Endothelial cell (in vitro differentiated cells): ENCODE data around the gene BHLHE23. TPM values are rescaled to one million over a fixed set of nuclear protein-coding genes. Genes with fewer than 3 reads are reported as not detected.

Experiments used
- DNase-seq: peaks from one replicate; pipeline ENCODE4 v3.0.0; 2021; ENCODE audit warnings: low spot score
- H3K27ac Mint-ChIP-seq: one replicate; pipeline ENCODE4 v1.8.0; 2021; ENCODE audit warnings: mixed read lengths, inconsistent platforms; ENCODE audit not compliant: unreplicated experiment
- H3K27me3 Mint-ChIP-seq: one replicate; pipeline ENCODE4 v1.8.0; 2021; ENCODE audit warnings: mild to moderate bottlenecking, moderate library complexity, mixed read lengths, inconsistent platforms; ENCODE audit not compliant: unreplicated experiment
- H3K36me3 Mint-ChIP-seq: one replicate; pipeline ENCODE4 v1.8.0; 2021; ENCODE audit warnings: mild to moderate bottlenecking, low read depth, mixed read lengths, inconsistent platforms; ENCODE audit not compliant: unreplicated experiment
- H3K4me1 Mint-ChIP-seq: one replicate; pipeline ENCODE4 v1.8.0; 2021; ENCODE audit warnings: mild to moderate bottlenecking, mixed read lengths, inconsistent platforms; ENCODE audit not compliant: unreplicated experiment
- H3K4me3 Mint-ChIP-seq: one replicate; pipeline ENCODE4 v1.8.0; 2021; ENCODE audit warnings: mild to moderate bottlenecking, mixed read lengths, inconsistent platforms; ENCODE audit not compliant: unreplicated experiment
- H3K9me3 Mint-ChIP-seq: one replicate; pipeline ENCODE4 v1.8.0; 2021; ENCODE audit warnings: mixed read lengths, inconsistent platforms; ENCODE audit not compliant: unreplicated experiment
- CTCF ChIP-seq: fragments of 200-600 bp; sonication (generic); IDR thresholded peaks from one replicate; pipeline ENCODE4 v1.5.0; 2021; ENCODE audit warnings: antibody characterized with exemption; ENCODE audit not compliant: unreplicated experiment
- total RNA-seq: library from RNA; stranded (reverse); fragmentation: NEBNext Ultra II Directional; extraction: Animal tissue kit (Norgen Biotek cat#: 25700); gene quantifications from one replicate; pipeline ENCODE4 v1.2.1, GENCODE V29; 2021; ENCODE audit not compliant: unreplicated experiment

Gene BHLHE23
- total RNA-seq, 1 donor from 2014 or later, result not detected

- no peaks in the 10 kb centered on the region for H3K36me3 Mint-ChIP-seq
- peaks cover 11% of the 10 kb centered on the region for H3K27me3 Mint-ChIP-seq
- peak overlapping the region; percentile 85 for H3K4me3 Mint-ChIP-seq
- H3K9me3 Mint-ChIP-seq, result no peaks in the 10 kb centered on the region
- H3K27ac Mint-ChIP-seq, result no peak overlapping the region
- no peak for TF ChIP-seq CTCF
- peak; percentile 52 for DNase-seq
- H3K4me1 Mint-ChIP-seq, result peaks cover 21% of the 10 kb centered on the region
Measured at GRCh38 chr20:63032861-63033793, 26.4 kb upstream of the BHLHE23 start.

- H3K27me3 Mint-ChIP-seq, result peaks cover 15% of the 10 kb centered on the region
- H3K27ac Mint-ChIP-seq, result no peak overlapping the region
- TF ChIP-seq CTCF, result no peak
- peaks cover 23% of the 10 kb centered on the region for H3K4me1 Mint-ChIP-seq
- DNase-seq, result no peak
- peak overlapping the region; percentile 75 for H3K4me3 Mint-ChIP-seq
- no peaks in the 10 kb centered on the region for H3K9me3 Mint-ChIP-seq
- H3K36me3 Mint-ChIP-seq, result no peaks in the 10 kb centered on the region
Measured at GRCh38 chr20:63032026-63032800, 25.4 kb upstream of the BHLHE23 start.

GRCh38 chr20:63031251-63032014, 24.7 kb upstream of the BHLHE23 start:
- Mint-ChIP-seq H3K27ac (no peak overlapping the region), H3K4me1 (peaks cover 17% of the 10 kb centered on the region), H3K4me3 (no peak overlapping the region), H3K27me3 (peaks cover 17% of the 10 kb centered on the region), H3K9me3 (no peaks in the 10 kb centered on the region), H3K36me3 (no peaks in the 10 kb centered on the region)
- TF ChIP-seq CTCF, result no peak
- no peak for DNase-seq

GRCh38 chr20:63029358-63030121, 22.8 kb upstream of the BHLHE23 start:
- H3K27ac Mint-ChIP-seq, result no peak overlapping the region
- H3K4me3 Mint-ChIP-seq, result no peak overlapping the region
- peaks cover 17% of the 10 kb centered on the region for H3K4me1 Mint-ChIP-seq
- no peaks in the 10 kb centered on the region for H3K36me3 Mint-ChIP-seq
- H3K27me3 Mint-ChIP-seq, result peaks cover 19% of the 10 kb centered on the region
- no peak for TF ChIP-seq CTCF
- no peak for DNase-seq
- H3K9me3 Mint-ChIP-seq, result no peaks in the 10 kb centered on the region
